ENCODE data around the gene ROBO1. TPM values are rescaled to one million over a fixed set of nuclear protein-coding genes. Genes with fewer than 3 reads are reported as not detected.

The ROBO1 gene
- total RNA-seq, 1 donor from 2014 or later, result 169 TPM

DNA sequence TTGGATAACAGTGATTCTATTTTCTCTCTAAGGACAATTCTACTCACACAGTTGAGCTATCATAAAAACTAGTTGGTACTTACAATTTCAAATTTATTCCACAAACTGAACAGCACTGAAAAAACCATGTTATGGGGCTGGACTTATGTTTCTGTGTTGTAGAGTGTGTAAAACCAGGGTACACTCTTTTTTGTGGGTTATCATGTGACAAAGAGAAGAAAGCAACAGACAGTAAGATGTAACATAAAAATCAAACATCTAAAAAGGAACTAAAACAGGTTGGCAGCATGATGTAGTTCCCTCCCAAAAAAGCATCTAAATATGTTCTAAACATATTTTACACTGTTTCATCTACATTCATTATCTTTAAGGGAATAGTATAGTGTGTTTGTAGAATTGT is 757.9 kb downstream of the ROBO1 start:
- Histone ChIP-seq H2AFZ (replicated peaks) (no peak overlapping the region), H3K27me3 (no peaks in the 10 kb centered on the region), H3K27ac (no peak overlapping the region), H3K9me3 (ENCODE audit: low read depth) (no peaks in the 10 kb centered on the region), H3F3A (ENCODE audit: low read depth) (peaks cover 32% of the 10 kb centered on the region), H3K4me1 (peaks cover 82% of the 10 kb centered on the region), H3K79me2 (ENCODE audit: low read depth) (peaks cover 100% of the 10 kb centered on the region), H3K9ac (no peak overlapping the region), H3K4me2 (no peak overlapping the region), H3K4me3 (no peak overlapping the region), H4K20me1 (ENCODE audit: low read depth) (peaks cover 99% of the 10 kb centered on the region), H3K36me3 (peaks cover 5% of the 10 kb centered on the region)
- Mint-ChIP-seq H3K27me3 (ENCODE audit: insufficient read depth, low read depth) (peaks cover 2% of the 10 kb centered on the region), H3K36me3 (peaks cover 3% of the 10 kb centered on the region), H3K4me1 (peaks cover 42% of the 10 kb centered on the region), H3K27ac (no peak overlapping the region), H3K4me3 (no peak overlapping the region), H3K9me3 (no peaks in the 10 kb centered on the region)
- TF ChIP-seq EZH2phosphoT487 (IDR thresholded peaks at IDR 0.05) (no peak), EZH2 (IDR thresholded peaks at IDR 0.05) (no peak)
- TF ChIP-seq, protein P1, sequence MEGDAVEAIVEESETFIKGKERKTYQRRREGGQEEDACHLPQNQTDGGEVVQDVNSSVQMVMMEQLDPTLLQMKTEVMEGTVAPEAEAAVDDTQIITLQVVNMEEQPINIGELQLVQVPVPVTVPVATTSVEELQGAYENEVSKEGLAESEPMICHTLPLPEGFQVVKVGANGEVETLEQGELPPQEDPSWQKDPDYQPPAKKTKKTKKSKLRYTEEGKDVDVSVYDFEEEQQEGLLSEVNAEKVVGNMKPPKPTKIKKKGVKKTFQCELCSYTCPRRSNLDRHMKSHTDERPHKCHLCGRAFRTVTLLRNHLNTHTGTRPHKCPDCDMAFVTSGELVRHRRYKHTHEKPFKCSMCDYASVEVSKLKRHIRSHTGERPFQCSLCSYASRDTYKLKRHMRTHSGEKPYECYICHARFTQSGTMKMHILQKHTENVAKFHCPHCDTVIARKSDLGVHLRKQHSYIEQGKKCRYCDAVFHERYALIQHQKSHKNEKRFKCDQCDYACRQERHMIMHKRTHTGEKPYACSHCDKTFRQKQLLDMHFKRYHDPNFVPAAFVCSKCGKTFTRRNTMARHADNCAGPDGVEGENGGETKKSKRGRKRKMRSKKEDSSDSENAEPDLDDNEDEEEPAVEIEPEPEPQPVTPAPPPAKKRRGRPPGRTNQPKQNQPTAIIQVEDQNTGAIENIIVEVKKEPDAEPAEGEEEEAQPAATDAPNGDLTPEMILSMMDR (IDR thresholded peaks at IDR 0.05), result no peak
- DNase-seq (ENCODE audit: low spot score), result no peak

DNA sequence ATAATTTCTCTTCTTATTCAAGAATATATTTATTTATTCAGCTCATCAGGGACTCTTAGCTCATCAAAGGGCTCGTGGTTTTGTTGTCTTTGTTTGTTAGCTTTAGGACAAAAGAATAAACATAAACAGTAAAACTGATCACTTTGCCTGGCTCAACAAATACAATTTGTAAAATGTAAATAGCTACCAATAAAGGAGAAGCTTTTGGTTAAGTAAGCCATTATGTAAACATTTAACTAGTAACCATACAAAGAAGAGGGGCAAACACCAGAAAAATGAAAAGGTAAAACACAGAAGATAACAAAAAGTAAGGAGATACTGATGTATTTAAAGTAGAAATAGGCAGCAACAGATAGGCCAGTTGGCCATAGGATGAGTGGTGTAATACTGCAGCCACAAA is 761.7 kb downstream of the ROBO1 start:
- Histone ChIP-seq H3K4me1 (peaks cover 72% of the 10 kb centered on the region), H3K4me2 (peak overlapping the region; percentile 35), H3K79me2 (ENCODE audit: low read depth) (peaks cover 100% of the 10 kb centered on the region), H3K27me3 (no peaks in the 10 kb centered on the region), H3K9ac (no peak overlapping the region), H3K9me3 (ENCODE audit: low read depth) (no peaks in the 10 kb centered on the region), H3K4me3 (no peak overlapping the region), H4K20me1 (ENCODE audit: low read depth) (peaks cover 90% of the 10 kb centered on the region), H3F3A (ENCODE audit: low read depth) (peaks cover 25% of the 10 kb centered on the region), H3K27ac (no peak overlapping the region), H2AFZ (replicated peaks) (no peak overlapping the region), H3K36me3 (peaks cover 5% of the 10 kb centered on the region)
- Mint-ChIP-seq H3K27me3 (ENCODE audit: insufficient read depth, low read depth) (peaks cover 2% of the 10 kb centered on the region), H3K36me3 (peaks cover 4% of the 10 kb centered on the region), H3K9me3 (no peaks in the 10 kb centered on the region), H3K27ac (no peak overlapping the region), H3K4me1 (peaks cover 20% of the 10 kb centered on the region), H3K4me3 (no peak overlapping the region)
- no peak for DNase-seq (ENCODE audit: low spot score)
- no peak for TF ChIP-seq EZH2 (IDR thresholded peaks at IDR 0.05)
- TF ChIP-seq, protein P1 (IDR thresholded peaks at IDR 0.05), result no peak

DNA sequence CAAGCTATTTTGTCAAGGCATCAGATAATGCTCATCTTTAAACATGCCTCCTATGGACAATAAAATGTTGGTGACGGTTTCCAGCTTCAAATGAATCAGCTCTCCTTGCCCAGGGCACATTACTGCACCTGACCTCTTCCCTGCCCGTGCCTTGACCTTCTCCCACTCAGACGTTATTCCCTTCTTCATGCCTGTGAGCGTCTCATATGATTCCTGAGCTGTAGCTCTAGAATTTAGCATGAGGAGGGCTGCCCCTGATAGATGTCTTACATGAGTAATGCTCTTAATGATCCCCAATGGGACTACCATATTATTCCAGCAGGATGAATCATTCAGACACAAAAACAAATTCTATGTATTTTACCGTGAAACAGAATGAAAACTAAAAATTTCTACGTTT is 762.7 kb downstream of the ROBO1 start:
- peaks cover 3% of the 10 kb centered on the region for H3K9me3 Mint-ChIP-seq
- Histone ChIP-seq H3K9me3 (ENCODE audit: low read depth) (no peaks in the 10 kb centered on the region), H3K9ac (no peak overlapping the region), H3K79me2 (ENCODE audit: low read depth) (peaks cover 100% of the 10 kb centered on the region), H3K4me3 (no peak overlapping the region), H3K4me1 (peaks cover 66% of the 10 kb centered on the region), H2AFZ (replicated peaks) (no peak overlapping the region), H3K27ac (peak overlapping the region; percentile 38), H3K36me3 (no peaks in the 10 kb centered on the region), H3K27me3 (no peaks in the 10 kb centered on the region), H4K20me1 (ENCODE audit: low read depth) (peaks cover 80% of the 10 kb centered on the region), H3F3A (ENCODE audit: low read depth) (peaks cover 22% of the 10 kb centered on the region), H3K4me2 (no peak overlapping the region)
- H3K27ac Mint-ChIP-seq, result no peak overlapping the region
- H3K36me3 Mint-ChIP-seq, result peaks cover 6% of the 10 kb centered on the region
- H3K4me1 Mint-ChIP-seq, result peaks cover 17% of the 10 kb centered on the region
- no peak for DNase-seq (ENCODE audit: low spot score)
- TF ChIP-seq EZH2phosphoT487 (IDR thresholded peaks at IDR 0.05) (no peak), EZH2 (IDR thresholded peaks at IDR 0.05) (no peak)
- TF ChIP-seq, protein P1 (IDR thresholded peaks at IDR 0.05), result no peak
- peaks cover 2% of the 10 kb centered on the region for H3K27me3 Mint-ChIP-seq (ENCODE audit: insufficient read depth, low read depth)
- H3K4me3 Mint-ChIP-seq, result no peak overlapping the region
